ENCODE results near the gene CACNA1I. TPM values are rescaled to one million over a fixed set of nuclear protein-coding genes. Genes with fewer than 3 reads are reported as not detected.

Gene CACNA1I
- total RNA-seq, 1 donor from 2014 or later: 0.03 TPM

DNA sequence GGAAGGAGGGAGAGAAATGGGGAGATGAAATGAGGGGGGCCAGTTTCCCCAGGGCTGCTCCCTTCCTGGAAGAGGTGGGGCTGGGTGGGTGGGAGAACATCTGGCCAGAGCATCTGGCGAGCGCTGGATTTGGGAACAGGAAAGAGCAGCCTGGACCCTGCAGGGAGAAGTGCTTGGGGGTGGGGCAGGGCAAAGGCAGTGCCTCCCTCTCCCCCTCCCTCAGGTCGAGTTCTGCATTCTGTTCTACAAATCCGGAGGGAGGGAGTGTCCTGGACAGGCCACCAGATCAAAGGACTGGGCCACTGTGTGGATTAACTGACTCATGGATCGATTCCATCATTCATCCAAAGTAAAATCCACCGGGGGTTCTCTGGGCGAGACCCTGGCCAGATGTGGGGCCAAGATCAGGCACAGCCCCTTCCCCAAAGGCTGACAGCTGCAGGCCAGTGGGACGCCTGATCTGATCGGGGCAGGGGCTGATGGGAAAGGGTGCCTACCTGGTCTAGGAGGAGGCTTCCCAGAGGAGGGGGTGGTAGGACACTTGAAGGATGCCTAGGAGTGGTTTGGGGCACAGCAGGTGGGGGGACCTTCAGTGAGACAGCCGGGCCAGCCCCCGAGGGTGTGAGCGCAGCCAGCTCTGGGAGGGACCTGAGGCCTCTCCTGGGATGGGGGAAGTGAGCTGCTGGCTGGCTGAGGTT lies 57.5 kb downstream of the CACNA1I start:
- Mint-ChIP-seq H3K9me3 (ENCODE audit: unreplicated experiment) (no peaks in the 10 kb centered on the region), H3K36me3 (ENCODE audit: unreplicated experiment) (no peaks in the 10 kb centered on the region), H3K27ac (ENCODE audit: unreplicated experiment) (no peak overlapping the region), H3K4me3 (ENCODE audit: unreplicated experiment) (no peak overlapping the region), H3K27me3 (ENCODE audit: unreplicated experiment) (peaks cover 27% of the 10 kb centered on the region), H3K4me1 (ENCODE audit: unreplicated experiment) (no peaks in the 10 kb centered on the region)
- DNase-seq (ENCODE audit: extremely low spot score, unreplicated experiment): no peak
- TF ChIP-seq, protein P1, sequence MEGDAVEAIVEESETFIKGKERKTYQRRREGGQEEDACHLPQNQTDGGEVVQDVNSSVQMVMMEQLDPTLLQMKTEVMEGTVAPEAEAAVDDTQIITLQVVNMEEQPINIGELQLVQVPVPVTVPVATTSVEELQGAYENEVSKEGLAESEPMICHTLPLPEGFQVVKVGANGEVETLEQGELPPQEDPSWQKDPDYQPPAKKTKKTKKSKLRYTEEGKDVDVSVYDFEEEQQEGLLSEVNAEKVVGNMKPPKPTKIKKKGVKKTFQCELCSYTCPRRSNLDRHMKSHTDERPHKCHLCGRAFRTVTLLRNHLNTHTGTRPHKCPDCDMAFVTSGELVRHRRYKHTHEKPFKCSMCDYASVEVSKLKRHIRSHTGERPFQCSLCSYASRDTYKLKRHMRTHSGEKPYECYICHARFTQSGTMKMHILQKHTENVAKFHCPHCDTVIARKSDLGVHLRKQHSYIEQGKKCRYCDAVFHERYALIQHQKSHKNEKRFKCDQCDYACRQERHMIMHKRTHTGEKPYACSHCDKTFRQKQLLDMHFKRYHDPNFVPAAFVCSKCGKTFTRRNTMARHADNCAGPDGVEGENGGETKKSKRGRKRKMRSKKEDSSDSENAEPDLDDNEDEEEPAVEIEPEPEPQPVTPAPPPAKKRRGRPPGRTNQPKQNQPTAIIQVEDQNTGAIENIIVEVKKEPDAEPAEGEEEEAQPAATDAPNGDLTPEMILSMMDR (IDR thresholded peaks at IDR 0.05): no peak

DNA sequence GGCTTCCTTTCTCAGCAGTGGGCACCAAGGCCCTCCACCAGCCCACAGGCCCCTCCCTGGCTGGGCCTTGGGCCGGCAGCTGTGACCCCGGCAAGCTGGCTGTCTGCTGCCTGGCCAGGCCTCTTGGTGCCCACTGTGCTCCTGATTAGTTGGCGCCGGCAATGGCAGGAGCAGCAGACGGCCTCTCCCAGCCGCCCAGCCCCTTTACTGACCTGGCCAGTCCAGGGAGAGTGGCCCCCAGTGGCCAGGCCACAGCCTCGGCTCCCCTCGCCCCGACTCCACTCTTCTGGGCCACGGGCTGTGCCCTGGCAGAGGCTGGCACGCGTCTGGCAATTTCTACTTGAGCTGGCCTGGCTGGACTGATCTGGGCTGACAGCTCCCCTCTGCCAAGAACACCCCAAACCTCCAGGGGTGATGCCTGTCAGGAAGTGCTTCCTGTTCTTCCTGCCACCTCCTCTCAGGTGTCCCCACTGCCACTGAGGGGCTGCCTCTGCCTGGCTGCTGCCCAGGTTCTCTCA lies 58.1 kb downstream of the CACNA1I start:
- no peaks in the 10 kb centered on the region for H3K36me3 Mint-ChIP-seq (ENCODE audit: unreplicated experiment)
- DNase-seq (ENCODE audit: extremely low spot score, unreplicated experiment): no peak
- H3K27ac Mint-ChIP-seq (ENCODE audit: unreplicated experiment): no peak overlapping the region
- no peaks in the 10 kb centered on the region for H3K9me3 Mint-ChIP-seq (ENCODE audit: unreplicated experiment)
- TF ChIP-seq, protein P1 (IDR thresholded peaks at IDR 0.05): no peak
- no peaks in the 10 kb centered on the region for H3K4me1 Mint-ChIP-seq (ENCODE audit: unreplicated experiment)
- peaks cover 27% of the 10 kb centered on the region for H3K27me3 Mint-ChIP-seq (ENCODE audit: unreplicated experiment)
- H3K4me3 Mint-ChIP-seq (ENCODE audit: unreplicated experiment): no peak overlapping the region

DNA sequence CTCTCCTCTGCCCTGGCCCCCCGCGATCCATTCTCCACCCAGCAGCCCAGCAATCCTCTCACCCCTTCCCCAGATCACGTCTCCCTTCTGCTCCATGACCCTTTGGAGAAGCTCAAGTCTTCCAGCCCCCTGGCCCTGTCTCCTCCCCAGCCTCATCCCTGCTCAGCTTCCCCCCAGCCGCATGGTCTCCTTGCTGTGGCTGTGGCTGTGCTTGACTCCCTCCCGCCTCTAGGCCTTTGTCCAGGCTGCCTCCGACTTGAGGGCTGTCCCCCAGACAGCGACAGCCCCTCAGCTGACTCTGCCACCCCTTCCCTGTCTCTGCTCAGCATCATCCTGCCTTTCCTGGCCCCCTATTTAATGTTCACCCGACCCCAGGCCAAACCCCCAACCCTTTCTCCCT lies 59.3 kb downstream of the CACNA1I start:
- peaks cover 5% of the 10 kb centered on the region for H3K4me1 Mint-ChIP-seq (ENCODE audit: unreplicated experiment)
- H3K36me3 Mint-ChIP-seq (ENCODE audit: unreplicated experiment): no peaks in the 10 kb centered on the region
- H3K9me3 Mint-ChIP-seq (ENCODE audit: unreplicated experiment): no peaks in the 10 kb centered on the region
- no peak for DNase-seq (ENCODE audit: extremely low spot score, unreplicated experiment)
- peaks cover 27% of the 10 kb centered on the region for H3K27me3 Mint-ChIP-seq (ENCODE audit: unreplicated experiment)
- TF ChIP-seq, protein P1 (IDR thresholded peaks at IDR 0.05): no peak
- H3K4me3 Mint-ChIP-seq (ENCODE audit: unreplicated experiment): no peak overlapping the region
- no peak overlapping the region for H3K27ac Mint-ChIP-seq (ENCODE audit: unreplicated experiment)

DNA sequence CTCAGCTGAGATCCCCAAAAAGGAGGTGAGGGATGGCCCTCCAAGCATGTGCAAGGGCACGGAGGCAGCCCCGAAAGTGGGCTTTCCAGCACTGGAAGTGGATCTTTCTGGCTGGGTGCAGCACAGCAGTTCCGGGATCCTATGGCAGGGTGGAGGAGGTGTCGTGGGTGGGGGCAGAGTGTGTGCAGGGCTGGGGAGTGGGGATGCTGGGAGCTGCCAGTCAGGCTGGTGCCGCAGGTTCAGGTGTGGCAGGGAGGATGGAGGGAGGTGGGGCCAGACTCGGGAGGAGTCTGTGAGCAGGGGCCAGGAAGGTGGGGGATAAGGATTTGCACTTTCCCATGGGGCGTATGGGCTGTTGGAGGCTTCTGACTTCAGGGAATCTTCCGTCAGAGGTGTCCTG lies 60.2 kb downstream of the CACNA1I start:
- TF ChIP-seq, protein P1 (IDR thresholded peaks at IDR 0.05): no peak
- Mint-ChIP-seq H3K4me1 (ENCODE audit: unreplicated experiment) (peaks cover 11% of the 10 kb centered on the region), H3K27me3 (ENCODE audit: unreplicated experiment) (peaks cover 21% of the 10 kb centered on the region), H3K9me3 (ENCODE audit: unreplicated experiment) (no peaks in the 10 kb centered on the region), H3K27ac (ENCODE audit: unreplicated experiment) (no peak overlapping the region), H3K4me3 (ENCODE audit: unreplicated experiment) (no peak overlapping the region), H3K36me3 (ENCODE audit: unreplicated experiment) (no peaks in the 10 kb centered on the region)
- no peak for DNase-seq (ENCODE audit: extremely low spot score, unreplicated experiment)

DNA sequence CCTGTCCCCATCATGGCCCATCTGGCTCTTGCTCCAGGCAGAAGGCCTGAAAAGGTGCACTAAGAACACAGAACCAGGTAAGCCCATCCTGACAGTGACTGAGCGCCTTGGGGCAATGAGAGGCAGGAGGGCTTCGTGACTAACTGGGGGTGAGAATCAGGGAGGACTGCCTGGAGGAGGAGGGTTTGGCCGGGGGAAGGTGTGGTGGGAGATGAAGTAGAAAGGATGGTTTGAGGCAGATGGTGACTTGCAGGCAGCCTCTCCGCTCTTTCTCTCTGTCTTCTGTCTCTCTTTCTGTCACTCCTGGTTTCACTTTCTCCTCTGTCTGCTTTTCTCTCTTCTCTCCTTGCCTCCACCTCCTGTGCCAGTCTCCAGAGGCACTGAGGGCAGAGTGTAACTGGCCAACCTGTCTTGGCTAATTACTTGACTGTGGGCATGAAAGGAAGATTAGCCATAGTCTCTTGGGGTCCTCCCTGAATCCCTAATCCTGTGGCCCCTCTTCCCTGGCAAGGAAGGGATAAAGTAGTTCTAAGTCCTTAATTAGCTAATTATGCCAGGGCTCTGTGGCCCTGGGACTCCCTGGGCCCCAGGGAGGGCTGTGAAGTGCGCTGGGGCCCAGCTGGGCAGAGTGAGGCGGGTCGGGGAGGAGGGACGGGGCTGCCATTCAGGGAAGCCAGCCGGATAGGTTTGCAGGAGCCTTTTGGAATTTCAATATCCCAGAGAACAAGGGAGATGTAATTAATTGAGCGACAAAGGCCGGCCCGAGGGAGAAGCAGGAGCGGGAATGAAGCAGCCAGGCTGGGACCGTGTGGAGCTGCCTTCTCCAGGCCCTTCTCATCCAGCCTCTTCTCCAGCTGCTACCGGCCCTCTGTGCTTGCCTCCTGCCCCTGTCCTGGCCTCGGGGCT lies 61.1 kb downstream of the CACNA1I start:
- no peaks in the 10 kb centered on the region for H3K9me3 Mint-ChIP-seq (ENCODE audit: unreplicated experiment)
- H3K27ac Mint-ChIP-seq (ENCODE audit: unreplicated experiment): no peak overlapping the region
- H3K4me1 Mint-ChIP-seq (ENCODE audit: unreplicated experiment): peaks cover 15% of the 10 kb centered on the region
- no peak overlapping the region for H3K4me3 Mint-ChIP-seq (ENCODE audit: unreplicated experiment)
- peaks cover 15% of the 10 kb centered on the region for H3K27me3 Mint-ChIP-seq (ENCODE audit: unreplicated experiment)
- no peak for DNase-seq (ENCODE audit: extremely low spot score, unreplicated experiment)
- H3K36me3 Mint-ChIP-seq (ENCODE audit: unreplicated experiment): no peaks in the 10 kb centered on the region
- TF ChIP-seq, protein P1 (IDR thresholded peaks at IDR 0.05): no peak
